Fibroblast of lung (primary cell): ENCODE measurements around the gene TTC9B. TPM values are rescaled to one million over a fixed set of nuclear protein-coding genes. Genes with fewer than 3 reads are reported as not detected.
A peak's percentile ranks its signal among the peaks of the same experiment; 100 is the strongest.
"Not testable (repeated sequence)": the region's sequence is repeated elsewhere in the genome, so short reads cannot be mapped to it uniquely, and the experiment has no call there.

Source experiments
- DNase-seq, 2 donors: peaks; one replicate each; pipeline versions ENCODE4 v3.0.0 to v3.0.0-alpha.2; 2010; ENCODE audit warnings: low read depth in 2 of 2
- H2AFZ ChIP-seq: 2 replicates; pipeline ENCODE4 v1.5.1; 2012; ENCODE audit warnings: low read length, control low read depth, inconsistent platforms
- H3K27ac ChIP-seq: 2 replicates; pipeline ENCODE4 v1.5.1; 2011; ENCODE audit warnings: low read length, control low read depth; ENCODE audit not compliant: insufficient read depth
- H3K27me3 ChIP-seq: 2 replicates; pipeline ENCODE4 v1.5.1; 2011; ENCODE audit warnings: mild to moderate bottlenecking, low read length; ENCODE audit not compliant: control insufficient read depth, insufficient read depth
- H3K36me3 ChIP-seq: 2 replicates; pipeline ENCODE4 v1.5.1; 2011; ENCODE audit warnings: low read length; ENCODE audit not compliant: control insufficient read depth, insufficient read depth
- H3K4me1 ChIP-seq: 2 replicates; pipeline ENCODE4 v1.5.1; 2011; ENCODE audit warnings: low read length; ENCODE audit not compliant: control insufficient read depth, insufficient read depth; ENCODE audit errors: extremely low read depth
- H3K4me2 ChIP-seq: 2 replicates; pipeline ENCODE4 v1.5.1; 2011; ENCODE audit warnings: low read length, control low read depth; ENCODE audit not compliant: insufficient read depth; ENCODE audit errors: extremely low read depth
- H3K4me3 ChIP-seq, 4 experiments: fragments of 200-600 bp in 1 of 4; sonication (generic) in 1 of 4; replicated peaks in 1 of 4; 2 replicates each; pipeline ENCODE4 v1.5.1; 2011 to 2016; ENCODE audit warnings: low read length in 4 of 4, low read depth in 3 of 4, mild to moderate bottlenecking in 3 of 4, control low read depth in 2 of 4, inconsistent platforms in 1 of 4, mixed read lengths in 1 of 4; ENCODE audit not compliant: insufficient read depth in 1 of 4; ENCODE audit errors: control extremely low read depth in 1 of 4
- H3K79me2 ChIP-seq: 2 replicates; pipeline ENCODE4 v1.5.1; 2012; ENCODE audit warnings: mild to moderate bottlenecking, low read length, inconsistent platforms; ENCODE audit not compliant: control insufficient read depth, insufficient read depth
- H3K9ac ChIP-seq: 2 replicates; pipeline ENCODE4 v1.5.1; 2011; ENCODE audit warnings: mild to moderate bottlenecking, low read length, control low read depth; ENCODE audit not compliant: insufficient read depth
- H3K9me3 ChIP-seq: 2 replicates; pipeline ENCODE4 v1.5.1; 2012; ENCODE audit warnings: low read depth, low read length; ENCODE audit not compliant: control insufficient read depth, insufficient read depth
- H4K20me1 ChIP-seq: 2 replicates; pipeline ENCODE4 v1.5.1; 2011; ENCODE audit warnings: low read length; ENCODE audit not compliant: control insufficient read depth, insufficient read depth; ENCODE audit errors: extremely low read depth
- CTCF ChIP-seq, 2 donors: IDR thresholded peaks in 1 of 2; conservative IDR thresholded peaks in 1 of 2; 1 replicate in 1 of 2; 2 replicates in 1 of 2; pipeline ENCODE4 v1.5.1; 2011 to 2012; ENCODE audit warnings: low read length in 2 of 2, control low read depth in 1 of 2, inconsistent platforms in 1 of 2, low read depth in 1 of 2, mild to moderate bottlenecking in 1 of 2
- EZH2 ChIP-seq: IDR thresholded peaks from 2 replicates; pipeline ENCODE4 v1.5.1; 2012; ENCODE audit warnings: low read length, control low read depth, mild to moderate bottlenecking; ENCODE audit errors: missing control alignments
- polyA plus RNA-seq, 2 donors: library from polyadenylated mRNA; depleted of rRNA in 1 of 2; stranded (reverse) in 1 of 2; unstranded in 1 of 2; fragments of >200 nt; gene quantifications; 2 replicates each; pipeline ENCODE4 v1.2.1, GENCODE V29; 2011 to 2012; ENCODE audit warnings: missing spikeins in 1 of 2
- total RNA-seq: library from RNA; depleted of rRNA; stranded (reverse); fragments of >200 nt; gene quantifications from 2 replicates; pipeline ENCODE4 v1.2.1, GENCODE V29; 2014

Gene TTC9B
- total and polyA plus RNA-seq, 2 donors (not counting 1 experiment from before 2014, with no cell fraction given), result not detected

- peak; percentile 53 to 79 for DNase-seq
- Histone ChIP-seq H3K4me1 (peaks cover 4% of the 10 kb centered on the region), H3K79me2 (no peaks in the 10 kb centered on the region), H4K20me1 (no peaks in the 10 kb centered on the region), H3K9me3 (no peaks in the 10 kb centered on the region), H3K27ac (no peak overlapping the region), H3K9ac (no peak overlapping the region), H3K4me2 (peak overlapping the region; percentile 59), H3K4me3 (peak overlapping the region; percentile 17 to 40 (median 26)), H2AFZ (peak overlapping the region; percentile 75), H3K36me3 (no peaks in the 10 kb centered on the region), H3K27me3 (peaks cover 16% of the 10 kb centered on the region)
- TF ChIP-seq EZH2, result no peak
- no peak for TF ChIP-seq CTCF (conservative IDR thresholded peaks at IDR 0.05 in 1 of 2, IDR thresholded peaks at IDR 0.05 in 1 of 2; ENCODE audit: low read depth in 1 of 2, low read length in 2 of 2)
These were observed 1.6 kb upstream of the TTC9B start for GRCh38 chr19:40219721-40220276.

GRCh38 chr19:40219029-40219428, 845 bp upstream of the TTC9B start:
- not testable (repeated sequence) for H2AFZ ChIP-seq, H3K9me3 ChIP-seq, H3K4me2 ChIP-seq, DNase-seq, H3K27ac ChIP-seq, H3K4me3 ChIP-seq, H3K4me1 ChIP-seq, H4K20me1 ChIP-seq, H3K36me3 ChIP-seq, H3K79me2 ChIP-seq, H3K9ac ChIP-seq
- peaks cover 16% of the 10 kb centered on the region for H3K27me3 ChIP-seq

GRCh38 chr19:40217027-40217810, 965 bp downstream of the TTC9B start:
- DNase-seq, result no peak
- H3K9me3 ChIP-seq, result no peaks in the 10 kb centered on the region
- H3K27ac ChIP-seq, result no peak overlapping the region
- H3K4me1 ChIP-seq, result peaks cover 4% of the 10 kb centered on the region
- H3K27me3 ChIP-seq, result peaks cover 16% of the 10 kb centered on the region
- no peak overlapping the region for H3K9ac ChIP-seq
- H3K4me3 ChIP-seq, result no peak overlapping the region
- no peaks in the 10 kb centered on the region for H3K79me2 ChIP-seq
- no peaks in the 10 kb centered on the region for H3K36me3 ChIP-seq
- no peak overlapping the region for H2AFZ ChIP-seq
- peak; percentile 8 to 12 for TF ChIP-seq CTCF (conservative IDR thresholded peaks at IDR 0.05 in 1 of 2, IDR thresholded peaks at IDR 0.05 in 1 of 2; ENCODE audit: low read depth in 1 of 2, low read length in 2 of 2)
- no peak for TF ChIP-seq EZH2
- H4K20me1 ChIP-seq, result no peaks in the 10 kb centered on the region
- H3K4me2 ChIP-seq, result no peak overlapping the region
